Sciatic nerve (tissue), 2 donors: ENCODE results near the gene PECR. TPM values are rescaled to one million over a fixed set of nuclear protein-coding genes. Genes with fewer than 3 reads are reported as not detected.
"Not testable (repeated sequence)": the region's sequence is repeated elsewhere in the genome, so short reads cannot be mapped to it uniquely, and the experiment has no call there.

Source experiments
- ATAC-seq: fragments of 200-7000 bp; cut with Tn5 transposase; one replicate; pipeline ENCODE4 v1.9.1; 2020; ENCODE audit warnings: mild to moderate bottlenecking, moderate library complexity
- DNase-seq: peaks from one replicate; pipeline ENCODE4 v3.0.0-alpha.2; 2020; ENCODE audit warnings: low spot score
- intact Hi-C: fragments of 100-400 bp; cut with DNase I; formaldehyde crosslinking; loops from one replicate; pipeline ENCODE4 v1.14.2; 2022
- total RNA-seq: library from RNA; stranded (reverse); fragmentation: NEBNext Ultra II Directional; extraction: Animal tissue kit (Norgen Biotek cat#: 25700); gene quantifications from one replicate; pipeline ENCODE4 v1.2.1, GENCODE V29; 2021
- donor health status: DM: no; HTN: no; CAD: no.
- donor health status: DM: no; HTN: no; CAD: no.

PECR gene
- total RNA-seq, 1 donor from 2014 or later = 15.1 TPM

GRCh38 chr2:216108310-216108966 lies 26.8 kb upstream of the PECR start:
- DNase-seq (no peak), ATAC-seq (no peak)
- intact Hi-C loops = no loop called here

GRCh38 chr2:216107760-216108159 lies 26.2 kb upstream of the PECR start:
- no peak for DNase-seq
- no peak for ATAC-seq
- intact Hi-C loops = no loop called here

GRCh38 chr2:216107320-216107719 lies 25.7 kb upstream of the PECR start:
- intact Hi-C loops = no loop called here
- DNase-seq (no peak), ATAC-seq (no peak)

GRCh38 chr2:216104691-216105090 lies 23.1 kb upstream of the PECR start:
- no peak for DNase-seq
- ATAC-seq = no peak
- intact Hi-C loops = no loop called here

- ATAC-seq = no peak
- DNase-seq = no peak
- intact Hi-C loops = no loop called here
Measured at GRCh38 chr2:216103213-216103612, 21.6 kb upstream of the PECR start.

GRCh38 chr2:216101109-216101508 lies 19.5 kb upstream of the PECR start:
- no peak for DNase-seq
- intact Hi-C loops = no loop called here
- ATAC-seq = no peak

- ATAC-seq (no peak), DNase-seq (no peak)
- intact Hi-C loops = no loop called here
Measured at GRCh38 chr2:216098421-216099334, 17.1 kb upstream of the PECR start.

- ATAC-seq = no peak
- no peak for DNase-seq
- intact Hi-C loops = no loop called here
Measured at GRCh38 chr2:216094701-216095100, 13.1 kb upstream of the PECR start.

- no peak for DNase-seq
- intact Hi-C loops = no loop called here
- no peak for ATAC-seq
Measured at GRCh38 chr2:216092646-216093045, 11.0 kb upstream of the PECR start.

GRCh38 chr2:216090369-216090786 lies 8.8 kb upstream of the PECR start:
- intact Hi-C loops = no loop called here
- no peak for DNase-seq
- ATAC-seq = no peak

GRCh38 chr2:216086207-216086893 lies 4.7 kb upstream of the PECR start:
- DNase-seq (no peak), ATAC-seq (no peak)
- intact Hi-C loops = no loop called here

- ATAC-seq = no peak
- intact Hi-C loops = no loop called here
- no peak for DNase-seq
Measured at GRCh38 chr2:216084547-216084946, 2.9 kb upstream of the PECR start.

GRCh38 chr2:216083464-216084281 lies 2.1 kb upstream of the PECR start:
- no peak for ATAC-seq
- no peak for DNase-seq
- intact Hi-C loops = no loop called here

- no peak for ATAC-seq
- intact Hi-C loops = no loop called here
- DNase-seq = no peak
Measured at GRCh38 chr2:216082805-216083204, 1.2 kb upstream of the PECR start.

GRCh38 chr2:216082117-216082711 lies 605 bp upstream of the PECR start:
- intact Hi-C loops = no loop called here
- no peak for ATAC-seq
- DNase-seq = no peak

GRCh38 chr2:216081012-216081411 lies 597 bp downstream of the PECR start:
- ATAC-seq (no peak), DNase-seq (no peak)
- intact Hi-C loops = no loop called here

GRCh38 chr2:216080048-216080447 lies 1.6 kb downstream of the PECR start:
- DNase-seq, ATAC-seq, intact Hi-C loops: not testable (repeated sequence)

- intact Hi-C loops = no loop called here
- ATAC-seq (peak; percentile 60), DNase-seq (no peak)
Measured at GRCh38 chr2:216078776-216079175, 2.8 kb downstream of the PECR start.
